Neuronal stem cell (in vitro differentiated cells): ENCODE results near the gene C19orf25.
A peak's percentile ranks its signal among the peaks of the same experiment; 100 is the strongest.

Source experiments
- DNase-seq: peaks from one replicate; pipeline ENCODE4 v3.0.0-alpha.2; 2013; ENCODE audit warnings: low spot score
- H2AFZ ChIP-seq: one replicate; pipeline ENCODE4 v1.6.1; 2013; ENCODE audit warnings: mild to moderate bottlenecking, low read length, inconsistent platforms
- H2AK5ac ChIP-seq: 2 replicates; pipeline ENCODE4 v1.6.1; 2013; ENCODE audit warnings: low read depth, mild to moderate bottlenecking, inconsistent platforms, low read length, moderate library complexity, mixed read lengths
- H2BK120ac ChIP-seq: 2 replicates; pipeline ENCODE4 v1.6.1; 2013; ENCODE audit warnings: low read depth, mild to moderate bottlenecking, inconsistent platforms, low read length, moderate library complexity, mixed read lengths
- H2BK12ac ChIP-seq: one replicate; pipeline ENCODE4 v1.6.1; 2013; ENCODE audit warnings: low read length, inconsistent platforms
- H2BK15ac ChIP-seq: 2 replicates; pipeline ENCODE4 v1.6.1; 2013; ENCODE audit warnings: mild to moderate bottlenecking, low read length, inconsistent platforms, mixed read lengths
- H2BK5ac ChIP-seq: one replicate; pipeline ENCODE4 v1.6.1; 2013; ENCODE audit warnings: inconsistent platforms, mild to moderate bottlenecking, low read length, moderate library complexity
- H3K14ac ChIP-seq: one replicate; pipeline ENCODE4 v1.6.1; 2013; ENCODE audit warnings: low read length, inconsistent platforms
- H3K18ac ChIP-seq: 2 replicates; pipeline ENCODE4 v1.6.1; 2013; ENCODE audit warnings: low read length, inconsistent platforms
- H3K23ac ChIP-seq: 2 replicates; pipeline ENCODE4 v1.6.1; 2013; ENCODE audit warnings: low read depth, mild to moderate bottlenecking, mixed read lengths, low read length, inconsistent platforms; ENCODE audit not compliant: poor library complexity
- H3K27ac ChIP-seq: replicated peaks from 3 replicates; pipeline ENCODE4 v1.5.1; 2013; ENCODE audit warnings: low read length, inconsistent platforms
- H3K27me3 ChIP-seq, 3 experiments: 2 replicates each; pipeline ENCODE4 v1.6.1; 2013; ENCODE audit warnings: low read length in 3 of 3, mild to moderate bottlenecking in 2 of 3, inconsistent platforms in 1 of 3, low read depth in 1 of 3, mixed read lengths in 1 of 3, moderate library complexity in 1 of 3; ENCODE audit not compliant: control insufficient read depth in 3 of 3, insufficient read depth in 3 of 3
- H3K36me3 ChIP-seq, 2 donors: replicated peaks in 1 of 2; 2 replicates each; pipeline ENCODE4 v1.6.1; 2013; ENCODE audit warnings: low read length in 2 of 2; ENCODE audit not compliant: control insufficient read depth in 2 of 2, insufficient read depth in 2 of 2
- H3K4ac ChIP-seq: 2 replicates; pipeline ENCODE4 v1.6.1; 2013; ENCODE audit warnings: inconsistent platforms, mild to moderate bottlenecking, low read length, moderate library complexity
- H3K4me1 ChIP-seq, 2 donors: 1 replicate in 1 of 2; 2 replicates in 1 of 2; pipeline ENCODE4 v1.6.1; 2013; ENCODE audit warnings: low read length in 2 of 2, low read depth in 1 of 2; ENCODE audit not compliant: control insufficient read depth in 2 of 2, insufficient read depth in 1 of 2
- H3K4me2 ChIP-seq: one replicate; pipeline ENCODE4 v1.6.1; 2013; ENCODE audit warnings: mild to moderate bottlenecking, low read length, inconsistent platforms; ENCODE audit not compliant: insufficient read depth, poor library complexity, severe bottlenecking
- H3K4me3 ChIP-seq, 2 donors: 2 replicates each; pipeline ENCODE4 v1.5.1; 2013; ENCODE audit warnings: low read length in 2 of 2, mild to moderate bottlenecking in 2 of 2, inconsistent platforms in 1 of 2, moderate library complexity in 1 of 2
- H3K79me1 ChIP-seq: one replicate; pipeline ENCODE4 v1.6.1; 2013; ENCODE audit warnings: low read depth, mild to moderate bottlenecking, inconsistent platforms, low read length, moderate library complexity
- H3K9ac ChIP-seq: one replicate; pipeline ENCODE4 v1.6.1; 2013; ENCODE audit warnings: mild to moderate bottlenecking, low read depth, low read length, inconsistent platforms; ENCODE audit not compliant: poor library complexity
- H3K9me3 ChIP-seq, 2 donors: replicated peaks in 1 of 2; 2 replicates each; pipeline versions ENCODE3 to v1.6.1; 2013; ENCODE audit warnings: low read length in 2 of 2, mild to moderate bottlenecking in 2 of 2, inconsistent platforms in 1 of 2, low read depth in 1 of 2, mixed read lengths in 1 of 2, moderate library complexity in 1 of 2; ENCODE audit not compliant: control insufficient read depth in 2 of 2, insufficient read depth in 1 of 2
- H4K8ac ChIP-seq: one replicate; pipeline ENCODE4 v1.6.1; 2013; ENCODE audit warnings: low read depth, mild to moderate bottlenecking, inconsistent platforms, low read length, moderate library complexity
- H4K91ac ChIP-seq: one replicate; pipeline ENCODE4 v1.6.1; 2013; ENCODE audit warnings: low read length, low read depth, mild to moderate bottlenecking, inconsistent platforms; ENCODE audit not compliant: poor library complexity
- WGBS, 2 donors: extraction: QIAGEN DNeasy Blood & Tissue Kit; methylation state at CpG; one replicate each; pipeline ENCODE4 v1.1.7; 2013; ENCODE audit warnings: missing lambda C conversion rate in 2 of 2, mixed read lengths in 1 of 2; ENCODE audit not compliant: insufficient read length in 2 of 2, insufficient replicate concordance in 1 of 2; ENCODE audit errors: extremely low coverage in 2 of 2; 5-methylcytosine and 5-hydroxymethylcytosine counted together

Gene C19orf25

DNA sequence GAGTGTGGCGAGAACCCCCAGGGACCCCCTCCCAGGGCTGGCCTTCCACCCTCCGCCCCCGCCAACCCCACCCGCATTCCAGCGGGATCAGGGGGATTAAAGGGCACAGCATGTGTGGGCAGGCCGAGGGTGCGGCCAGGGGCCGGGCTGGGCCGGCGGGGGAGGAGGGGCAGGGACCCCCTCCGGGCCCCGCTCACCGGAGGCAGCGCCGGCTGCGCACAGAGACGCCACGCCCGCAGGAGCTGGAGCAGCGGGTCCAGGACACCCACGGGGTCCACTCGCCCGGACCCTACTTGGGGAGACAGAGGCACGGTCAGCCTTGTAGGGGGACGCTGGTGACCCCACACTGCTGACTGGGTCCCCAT is 31.4 kb upstream of the C19orf25 start:
- peak overlapping the region; percentile 82 for H3K14ac ChIP-seq
- DNase-seq: no peak
- peak overlapping the region; percentile 60 for H2BK5ac ChIP-seq
- H3K18ac ChIP-seq: peak overlapping the region; percentile 92
- H3K4me3 ChIP-seq: no peak overlapping the region
- H2AK5ac ChIP-seq: peak overlapping the region; percentile 99
- no peak overlapping the region for H3K27ac ChIP-seq
- no peak overlapping the region for H2BK120ac ChIP-seq
- no peak overlapping the region for H3K23ac ChIP-seq
- peaks cover 3 to 12% of the 10 kb centered on the region in 2 donors for H3K4me1 ChIP-seq
- no peak overlapping the region for H4K8ac ChIP-seq
- no peak overlapping the region for H2AFZ ChIP-seq
- H3K79me1 ChIP-seq: no peaks in the 10 kb centered on the region
- no peak overlapping the region for H3K4me2 ChIP-seq
- H2BK12ac ChIP-seq: peak overlapping the region; percentile 22
- peaks cover 2 to 49% (median 26%) of the 10 kb centered on the region in 3 experiments for H3K27me3 ChIP-seq
- H3K4ac ChIP-seq: peak overlapping the region; percentile 84
- peak overlapping the region; percentile 94 for H2BK15ac ChIP-seq
- WGBS, 2 donors: no CpG with 5 or more reads among the region's 25 CpGs
- H3K9me3 ChIP-seq: peaks cover 0 to 9% of the 10 kb centered on the region in 2 donors
- no peaks in the 10 kb centered on the region for H3K36me3 ChIP-seq
- no peak overlapping the region for H3K9ac ChIP-seq
- H4K91ac ChIP-seq: no peak overlapping the region

DNA sequence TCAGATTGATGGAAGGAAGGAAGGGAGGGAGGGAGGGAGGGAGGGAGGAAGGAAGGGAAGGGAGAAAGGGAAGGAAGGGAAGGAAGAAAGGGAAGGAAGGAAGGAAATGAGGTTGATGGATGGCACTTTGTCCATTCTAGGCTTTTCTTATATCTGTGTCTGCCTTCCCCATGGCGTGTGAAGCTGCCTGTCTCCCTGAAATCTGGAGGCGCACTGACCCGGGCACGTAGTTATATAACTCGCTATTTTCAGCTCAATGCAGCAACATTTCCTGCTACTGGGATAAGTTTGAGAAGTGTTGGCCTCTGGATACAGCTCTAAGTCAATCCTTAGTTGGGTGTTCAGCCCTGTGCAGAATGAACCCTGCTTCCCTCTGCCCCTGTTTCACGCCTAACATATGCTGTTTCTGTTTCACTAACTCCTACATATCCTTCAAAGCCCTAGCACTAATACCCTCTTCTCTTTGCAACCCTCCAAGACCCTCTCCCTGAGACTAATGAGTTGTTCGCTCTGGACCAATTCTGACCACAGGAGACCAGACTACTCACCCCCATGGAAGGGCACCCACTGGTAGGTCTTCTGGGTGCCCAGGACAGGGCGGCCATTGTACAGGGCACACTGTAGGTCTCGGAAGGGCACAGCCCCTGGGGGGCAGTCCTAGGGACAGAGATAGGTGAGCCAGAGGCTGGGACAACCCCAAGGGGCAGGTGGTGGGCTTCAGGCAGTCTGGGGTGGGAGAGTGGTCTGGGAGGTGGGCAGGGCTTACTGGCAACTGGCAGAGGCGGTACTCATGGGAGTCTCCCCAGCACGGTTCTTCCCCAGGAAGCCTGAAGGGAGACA is 30.8 kb upstream of the C19orf25 start:
- Histone ChIP-seq H3K4me1 (peaks cover 3 to 12% of the 10 kb centered on the region in 2 donors), H2BK12ac (no peak overlapping the region)

DNA sequence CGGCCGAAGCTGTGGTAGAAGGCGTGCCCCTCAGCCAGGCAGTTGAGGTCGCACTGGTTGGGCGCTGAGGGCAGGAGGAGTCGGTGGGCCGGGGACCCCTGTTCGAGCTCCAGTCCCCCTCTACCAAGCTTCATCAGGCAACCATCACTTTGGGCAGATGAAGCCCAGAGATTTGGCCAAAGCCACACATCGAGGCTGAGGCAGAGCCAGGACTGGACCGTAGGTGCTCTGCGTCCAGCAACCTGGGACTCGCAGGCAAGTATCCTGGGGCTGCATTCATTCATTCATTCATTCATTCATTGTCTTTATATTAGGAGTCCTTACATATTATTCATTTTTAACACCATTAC is 29.5 kb upstream of the C19orf25 start:
- Histone ChIP-seq H3K36me3 (no peaks in the 10 kb centered on the region), H4K8ac (no peak overlapping the region), H2BK12ac (peak overlapping the region; percentile 97), H3K79me1 (no peaks in the 10 kb centered on the region), H2BK5ac (peak overlapping the region; percentile 99), H2BK15ac (no peak overlapping the region), H2AK5ac (peak overlapping the region; percentile 95), H3K27ac (no peak overlapping the region), H3K18ac (peak overlapping the region; percentile 95), H3K9ac (peak overlapping the region; percentile 70), H3K4me2 (peak overlapping the region; percentile 33), H3K9me3 (peaks cover 0 to 7% of the 10 kb centered on the region in 2 donors), H2BK120ac (peak overlapping the region; percentile 96), H4K91ac (no peak overlapping the region), H3K23ac (peak overlapping the region; percentile 98), H3K27me3 (peaks cover 2 to 41% (median 30%) of the 10 kb centered on the region in 3 experiments), H3K4me1 (peaks cover 5 to 15% of the 10 kb centered on the region in 2 donors), H2AFZ (peak overlapping the region; percentile 96), H3K4ac (no peak overlapping the region), H3K14ac (peak overlapping the region; percentile 89), H3K4me3 (peak overlapping the region; percentile 44 to 63)
- no CpG with 5 or more reads among the region's 12 CpGs for WGBS, 2 donors
- DNase-seq: no peak

More for the DNA sequence above, 30.8 kb upstream of the C19orf25 start:
- Histone ChIP-seq H3K4ac (no peak overlapping the region), H3K18ac (peak overlapping the region; percentile 74), H2AK5ac (peak overlapping the region; percentile 99), H2BK120ac (peak overlapping the region; percentile 30), H3K79me1 (no peaks in the 10 kb centered on the region), H3K14ac (no peak overlapping the region), H4K91ac (no peak overlapping the region), H4K8ac (no peak overlapping the region), H3K4me2 (no peak overlapping the region), H3K27me3 (peaks cover 2 to 44% (median 28%) of the 10 kb centered on the region in 3 experiments), H3K36me3 (no peaks in the 10 kb centered on the region), H2AFZ (no peak overlapping the region), H2BK15ac (peak overlapping the region; percentile 94), H3K27ac (no peak overlapping the region), H3K9me3 (peaks cover 0 to 8% of the 10 kb centered on the region in 2 donors), H3K9ac (no peak overlapping the region), H3K4me3 (peak overlapping the region in 1 of 2 donors; percentile 45), H2BK5ac (peak overlapping the region; percentile 60), H3K23ac (no peak overlapping the region)
- WGBS, 2 donors: no CpG with 5 or more reads among the region's 11 CpGs
- DNase-seq: no peak

DNA sequence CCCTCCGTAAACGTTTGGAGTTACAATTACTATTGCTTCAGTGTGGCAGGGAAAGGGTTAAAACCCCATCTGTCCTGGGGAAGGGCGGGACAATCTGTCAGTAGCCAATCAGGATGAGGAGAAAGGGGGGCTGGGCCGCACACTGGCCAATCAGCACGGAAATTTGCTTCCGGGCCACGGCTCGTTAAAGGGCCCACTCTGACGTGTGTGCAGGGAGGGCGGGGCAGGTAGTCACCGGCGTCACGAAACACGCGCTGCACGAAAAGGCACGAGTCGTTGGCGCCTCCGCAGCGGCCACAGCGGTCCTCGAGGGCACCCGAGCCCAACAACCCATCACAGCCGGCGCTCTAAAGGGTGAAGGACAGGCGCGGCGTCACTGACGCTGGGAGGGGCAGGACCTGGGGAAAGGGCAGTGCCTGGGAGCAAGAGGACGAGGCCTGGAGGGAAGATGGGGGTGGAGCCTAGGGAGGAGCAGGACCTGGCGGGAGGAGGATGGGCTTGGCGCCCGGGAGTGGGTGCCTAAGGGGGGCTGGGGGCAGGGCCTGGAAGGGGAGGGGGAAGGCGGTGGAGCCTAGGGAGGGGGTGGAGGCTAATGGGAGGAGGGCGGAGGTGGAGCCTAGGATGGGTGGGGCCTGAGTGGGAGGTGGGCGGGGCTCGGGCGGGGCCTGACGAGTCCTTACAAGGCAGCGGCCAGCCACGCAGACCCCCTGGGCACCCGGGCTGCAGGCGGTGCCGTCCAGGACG is 28.9 kb upstream of the C19orf25 start:
- Histone ChIP-seq H3K4me3 (peak overlapping the region; percentile 63 to 89), H2BK5ac (peak overlapping the region; percentile 99), H4K8ac (peak overlapping the region; percentile 98), H3K36me3 (no peaks in the 10 kb centered on the region), H2AFZ (peak overlapping the region; percentile 96), H2AK5ac (peak overlapping the region; percentile 95), H3K18ac (peak overlapping the region; percentile 100), H3K4me1 (peaks cover 7 to 16% of the 10 kb centered on the region in 2 donors), H3K27me3 (peaks cover 2 to 43% (median 30%) of the 10 kb centered on the region in 3 experiments), H3K9me3 (peaks cover 0 to 7% of the 10 kb centered on the region in 2 donors), H4K91ac (peak overlapping the region; percentile 80), H3K9ac (peak overlapping the region; percentile 97), H3K14ac (peak overlapping the region; percentile 94), H3K79me1 (no peaks in the 10 kb centered on the region), H2BK12ac (peak overlapping the region; percentile 99), H3K4ac (peak overlapping the region; percentile 93), H2BK15ac (peak overlapping the region; percentile 94), H3K23ac (peak overlapping the region; percentile 98), H3K27ac (peak overlapping the region; percentile 97), H2BK120ac (peak overlapping the region; percentile 96), H3K4me2 (peak overlapping the region; percentile 83)
- peak; percentile 97 for DNase-seq
- no CpG with 5 or more reads among the region's 46 CpGs for WGBS, 2 donors
